HL-60 (cell line): ENCODE measurements around the gene CFAP74.

Experiments used
- CTCF ChIP-seq: IDR thresholded peaks from one replicate; pipeline ENCODE4 v1.5.1; 2011; ENCODE audit warnings: low read length, control low read depth, inconsistent platforms; ENCODE audit not compliant: insufficient read depth
- GABPA ChIP-seq: IDR thresholded peaks from 2 replicates; pipeline ENCODE4 v1.6.1; 2012; ENCODE audit warnings: low read depth
- POLR2AphosphoS5 ChIP-seq: IDR thresholded peaks from 2 replicates; pipeline ENCODE4 v1.6.1; 2012; ENCODE audit warnings: low read depth
- SPI1 ChIP-seq: IDR thresholded peaks from 2 replicates; pipeline ENCODE4 v1.6.1; 2012; ENCODE audit warnings: low read depth, mild to moderate bottlenecking, borderline replicate concordance

GRCh38 chr1:1966071-1966740 is 37.4 kb downstream of the CFAP74 start:
- TF ChIP-seq CTCF (no peak), SPI1 (no peak), POLR2AphosphoS5 (no peak), GABPA (no peak)
